SU-DHL-6 (cell line): ENCODE measurements around the gene SPDEF.

ENCODE experiments used
- EZH2phosphoT487 ChIP-seq: fragments of 200-600 bp; sonication (generic), shearing (Covaris generic); conservative IDR thresholded peaks from 2 replicates; pipeline ENCODE4 v1.6.1; 2018; ENCODE audit warnings: mild to moderate bottlenecking, antibody characterized with exemption, low read length, moderate library complexity, mixed read lengths
- TF ChIP-seq, protein P1 (sequence below): fragments of 200-600 bp; sonication (generic); IDR thresholded peaks from one replicate; pipeline ENCODE4 v1.5.1; 2017; ENCODE audit warnings: antibody characterized with exemption, mild to moderate bottlenecking, low read length, moderate library complexity; ENCODE audit not compliant: insufficient read depth, poor library complexity, severe bottlenecking

DNA sequence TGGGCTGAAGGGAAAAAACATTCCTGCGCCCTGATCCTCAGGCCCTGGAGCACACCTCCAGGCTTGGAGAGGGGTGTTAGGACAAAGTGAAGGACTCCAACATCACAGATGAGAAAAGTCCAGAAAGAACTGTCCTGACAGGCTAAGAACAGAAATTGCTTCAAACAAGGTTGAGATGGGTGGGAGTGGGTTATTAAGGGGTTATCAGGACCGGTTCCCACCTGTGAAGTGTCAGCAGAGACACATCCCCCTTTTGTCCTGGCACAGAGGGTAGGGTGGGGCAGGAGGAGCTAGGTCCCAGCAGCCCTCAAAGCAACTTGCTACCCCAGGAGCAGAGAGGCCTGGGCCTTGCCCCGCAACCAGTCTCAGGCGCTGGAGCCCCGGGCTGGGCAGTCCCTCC, 3.5 kb downstream of the SPDEF start:
- TF ChIP-seq, protein P1, sequence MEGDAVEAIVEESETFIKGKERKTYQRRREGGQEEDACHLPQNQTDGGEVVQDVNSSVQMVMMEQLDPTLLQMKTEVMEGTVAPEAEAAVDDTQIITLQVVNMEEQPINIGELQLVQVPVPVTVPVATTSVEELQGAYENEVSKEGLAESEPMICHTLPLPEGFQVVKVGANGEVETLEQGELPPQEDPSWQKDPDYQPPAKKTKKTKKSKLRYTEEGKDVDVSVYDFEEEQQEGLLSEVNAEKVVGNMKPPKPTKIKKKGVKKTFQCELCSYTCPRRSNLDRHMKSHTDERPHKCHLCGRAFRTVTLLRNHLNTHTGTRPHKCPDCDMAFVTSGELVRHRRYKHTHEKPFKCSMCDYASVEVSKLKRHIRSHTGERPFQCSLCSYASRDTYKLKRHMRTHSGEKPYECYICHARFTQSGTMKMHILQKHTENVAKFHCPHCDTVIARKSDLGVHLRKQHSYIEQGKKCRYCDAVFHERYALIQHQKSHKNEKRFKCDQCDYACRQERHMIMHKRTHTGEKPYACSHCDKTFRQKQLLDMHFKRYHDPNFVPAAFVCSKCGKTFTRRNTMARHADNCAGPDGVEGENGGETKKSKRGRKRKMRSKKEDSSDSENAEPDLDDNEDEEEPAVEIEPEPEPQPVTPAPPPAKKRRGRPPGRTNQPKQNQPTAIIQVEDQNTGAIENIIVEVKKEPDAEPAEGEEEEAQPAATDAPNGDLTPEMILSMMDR, result no peak
- TF ChIP-seq EZH2phosphoT487, result no peak
